IPS-NIHi11 (cell line): ENCODE results near the gene RAB30.

ENCODE experiments used
- DNase-seq: peaks from one replicate; pipeline ENCODE4 v3.0.0; 2012; ENCODE audit warnings: mixed read lengths, low spot score

Gene RAB30

DNA sequence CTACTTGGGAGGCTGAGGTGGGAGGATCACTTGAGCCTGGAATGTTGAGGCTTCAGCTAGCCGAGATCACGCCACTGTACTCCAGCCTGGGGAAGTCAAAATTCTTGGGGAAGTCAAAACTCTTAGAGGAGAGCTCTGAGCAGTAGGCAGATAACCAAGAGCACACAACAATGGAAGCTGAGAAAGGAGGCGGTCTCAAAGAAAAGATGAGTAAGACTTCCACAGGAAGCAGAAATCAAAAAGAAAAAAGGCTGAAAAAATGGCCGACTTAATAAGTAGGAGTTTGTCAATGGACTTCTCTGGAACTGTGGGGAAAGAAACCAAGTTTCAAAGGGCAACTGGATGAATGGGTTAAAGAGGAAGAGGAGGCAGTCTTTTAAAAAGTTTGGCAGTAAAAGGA is 32.1 kb downstream of the RAB30 start:
- no peak for DNase-seq

DNA sequence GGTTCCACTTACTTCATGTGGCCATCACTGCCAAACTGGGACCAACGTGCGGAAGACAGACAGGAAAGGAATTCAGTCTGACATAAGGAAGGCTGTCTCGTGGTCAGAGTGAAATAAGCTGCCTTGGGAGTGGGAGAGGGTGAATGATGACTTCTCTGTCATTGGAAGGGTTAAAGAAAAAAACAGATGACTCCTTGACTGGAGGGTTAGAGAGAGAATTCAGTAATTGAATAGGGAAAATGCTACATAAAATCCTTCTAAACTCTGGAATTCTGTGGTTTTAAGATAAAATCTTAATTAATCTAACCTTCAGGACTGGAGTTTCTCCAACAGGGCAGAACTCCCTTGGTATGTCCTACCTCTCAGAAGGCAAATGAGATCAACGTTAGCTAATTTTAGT is 33.8 kb downstream of the RAB30 start:
- DNase-seq, result no peak

DNA sequence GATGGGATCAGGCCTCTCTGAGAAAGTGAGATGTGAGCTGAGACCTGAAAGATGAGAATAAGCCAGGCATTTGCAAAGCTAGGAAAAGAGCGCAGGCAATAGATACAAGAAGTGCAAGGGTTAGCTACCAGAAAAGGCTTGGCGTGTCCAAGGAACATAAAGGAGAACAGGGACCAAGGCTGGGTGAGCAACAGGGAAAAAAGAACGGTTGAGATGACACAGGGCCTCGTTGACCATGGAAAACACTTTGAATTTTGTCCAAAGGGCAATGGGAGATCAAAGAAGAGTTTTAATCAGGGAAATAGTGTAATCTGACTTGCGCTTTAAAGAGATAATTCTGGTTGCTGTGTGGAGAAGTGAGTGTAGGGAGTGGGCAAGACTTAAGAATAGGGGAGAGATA is 35.0 kb downstream of the RAB30 start:
- no peak for DNase-seq

DNA sequence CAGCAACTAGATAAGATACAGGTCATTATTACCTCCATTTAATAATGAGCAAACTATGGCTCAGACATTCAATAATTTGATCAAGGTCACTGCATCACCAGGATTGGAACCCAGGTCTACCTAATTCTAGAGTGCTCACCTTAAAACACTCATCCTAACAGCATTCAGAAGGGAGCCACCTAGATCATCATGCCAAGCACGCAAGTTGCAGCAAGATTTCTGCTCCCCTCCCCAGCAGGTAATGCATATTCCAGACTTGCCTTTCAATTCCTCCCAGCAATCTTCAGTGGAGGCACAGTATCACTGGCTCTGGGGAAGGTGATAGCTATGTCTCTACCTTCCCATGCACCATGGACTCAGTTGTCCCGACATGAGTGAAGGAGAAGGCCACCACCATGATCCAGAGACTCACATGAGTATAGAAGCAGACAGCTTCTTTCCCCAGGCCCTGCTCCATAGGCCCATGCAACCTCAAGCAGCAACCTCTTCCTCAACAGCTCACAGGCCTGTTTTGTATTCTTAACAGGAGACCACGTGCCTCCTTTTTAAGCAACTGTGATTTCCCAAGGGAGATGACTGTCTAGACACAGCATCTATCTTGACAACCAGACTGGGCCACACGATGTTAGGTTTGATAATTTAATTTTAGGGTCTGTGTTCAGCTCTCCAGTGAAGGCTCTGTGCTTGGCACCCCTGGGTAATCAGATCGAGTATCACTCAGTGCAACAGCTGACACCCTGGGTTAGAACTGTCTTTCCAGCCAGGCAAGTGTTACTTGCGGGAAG is 36.4 kb downstream of the RAB30 start:
- no peak for DNase-seq

DNA sequence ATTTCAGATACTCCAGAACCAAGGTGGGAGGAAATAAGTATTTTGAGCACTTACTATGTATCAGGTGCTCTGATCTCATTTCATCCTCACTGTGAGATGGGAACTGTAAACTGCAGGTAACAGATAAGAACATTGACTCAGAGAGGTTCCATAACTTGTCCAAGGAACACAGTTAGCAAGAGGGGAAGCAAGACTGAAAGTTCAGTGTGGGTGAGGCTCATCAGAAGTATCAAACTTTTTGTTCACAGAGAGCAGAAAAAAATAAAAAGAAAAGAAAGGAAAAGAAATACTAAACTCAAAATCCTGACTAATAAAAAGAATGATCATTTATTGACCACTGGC is 37.1 kb downstream of the RAB30 start:
- DNase-seq, result no peak

DNA sequence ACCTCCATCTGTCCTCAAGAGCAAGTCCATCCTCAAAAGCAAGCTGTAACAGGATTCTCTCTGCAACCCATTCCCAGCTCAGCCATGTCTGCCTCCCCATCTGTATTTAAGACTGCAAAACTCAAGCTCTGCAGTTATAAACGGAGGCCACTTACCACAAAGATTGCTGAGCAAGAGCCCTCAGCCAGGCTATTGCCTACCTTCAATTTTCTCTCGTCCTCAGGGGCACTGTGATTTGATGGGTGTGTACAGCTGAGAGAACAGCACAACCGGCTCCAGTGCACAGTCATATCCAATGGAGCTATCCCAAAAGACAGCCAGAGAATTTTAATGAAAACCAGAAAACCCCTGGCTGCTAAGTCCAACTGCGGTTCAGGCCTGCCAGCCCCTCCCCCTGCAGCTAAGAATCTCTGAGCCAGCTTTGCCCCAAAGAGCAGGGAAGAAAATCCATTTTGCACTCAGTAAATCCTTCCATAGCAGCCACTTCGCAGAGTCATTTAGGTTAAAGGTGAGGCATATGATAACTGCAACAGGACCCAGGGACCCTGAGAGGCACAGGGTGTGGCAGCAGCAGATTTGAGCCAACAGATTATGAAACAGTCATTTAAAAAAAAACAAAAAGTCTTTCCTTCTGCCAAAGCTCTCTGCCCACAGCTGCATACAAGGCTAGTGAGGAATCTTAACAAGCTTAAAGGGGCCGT is 37.6 kb downstream of the RAB30 start:
- no peak for DNase-seq

DNA sequence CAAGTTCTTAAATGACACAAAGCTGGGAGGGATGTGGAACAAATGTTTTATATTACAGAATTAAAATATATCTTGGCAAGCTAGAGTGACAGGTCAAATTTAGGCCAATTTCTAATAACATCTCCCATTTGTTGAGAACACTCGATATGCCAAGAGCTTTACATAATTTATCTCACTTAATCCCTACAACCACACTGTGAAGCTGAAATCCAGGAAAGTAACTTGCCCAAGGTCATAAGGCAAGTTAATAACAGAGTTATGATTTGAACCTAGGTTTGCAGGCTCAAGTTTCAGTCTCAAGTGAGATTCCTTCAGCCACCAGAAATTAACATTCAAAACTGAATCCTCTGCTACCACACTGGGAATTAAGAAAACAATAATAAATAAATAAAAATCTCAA is 38.3 kb downstream of the RAB30 start:
- no peak for DNase-seq

DNA sequence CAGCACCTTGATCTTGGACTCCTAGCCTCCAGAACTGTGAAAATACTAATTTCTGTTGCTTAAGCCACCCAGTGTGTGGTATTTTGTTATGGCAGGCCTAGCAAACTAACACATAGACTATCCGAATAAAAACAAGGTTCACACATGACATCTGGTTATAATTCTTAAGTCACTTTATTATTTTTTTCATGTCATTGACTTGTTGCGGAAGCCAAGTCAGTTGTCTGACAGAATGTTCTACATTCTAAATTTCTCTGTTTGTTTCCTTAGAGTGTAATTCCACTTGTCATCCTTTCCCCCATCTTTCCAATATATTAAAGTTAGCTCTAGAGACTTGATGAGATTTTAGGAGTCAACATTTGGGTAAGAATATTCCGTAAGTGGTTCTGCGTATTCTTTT is 40.6 kb downstream of the RAB30 start:
- DNase-seq, result no peak

DNA sequence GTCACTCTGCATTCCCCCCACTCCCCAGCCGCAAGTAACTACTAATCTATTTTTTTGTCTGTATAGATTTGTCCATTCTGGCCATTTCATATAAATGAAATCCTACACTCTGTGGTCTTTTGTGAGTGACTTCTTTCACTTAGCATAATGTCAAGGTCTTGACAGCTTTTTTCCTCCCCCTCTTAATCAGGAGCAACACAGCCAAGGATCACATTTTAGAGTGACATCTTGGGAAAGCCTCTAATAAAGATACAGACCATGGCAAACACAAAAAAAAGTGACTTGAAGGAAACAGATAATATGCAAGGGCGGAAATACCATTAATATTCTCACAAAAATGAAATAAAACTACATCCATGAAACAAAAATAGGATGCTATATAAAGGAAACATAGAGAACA is 43.9 kb downstream of the RAB30 start:
- no peak for DNase-seq

DNA sequence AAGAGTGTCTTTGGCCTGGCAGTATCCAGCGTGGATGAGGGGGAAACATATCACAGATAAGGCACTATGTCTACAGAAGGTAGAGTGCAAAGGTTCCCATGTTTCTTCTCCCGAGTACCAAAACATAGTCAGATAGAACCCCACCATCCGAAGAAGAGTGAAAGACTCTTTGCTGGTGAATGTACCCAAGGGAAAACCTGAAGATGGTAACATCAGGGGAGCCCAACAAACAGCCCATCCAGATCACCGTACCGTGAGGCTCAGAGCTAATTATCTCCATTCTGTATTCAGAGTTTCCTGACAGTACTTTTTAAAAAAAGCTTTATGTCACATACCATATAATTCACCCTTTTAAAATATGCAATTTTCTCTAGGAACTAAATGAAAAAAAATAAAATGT is 44.4 kb downstream of the RAB30 start:
- no peak for DNase-seq

DNA sequence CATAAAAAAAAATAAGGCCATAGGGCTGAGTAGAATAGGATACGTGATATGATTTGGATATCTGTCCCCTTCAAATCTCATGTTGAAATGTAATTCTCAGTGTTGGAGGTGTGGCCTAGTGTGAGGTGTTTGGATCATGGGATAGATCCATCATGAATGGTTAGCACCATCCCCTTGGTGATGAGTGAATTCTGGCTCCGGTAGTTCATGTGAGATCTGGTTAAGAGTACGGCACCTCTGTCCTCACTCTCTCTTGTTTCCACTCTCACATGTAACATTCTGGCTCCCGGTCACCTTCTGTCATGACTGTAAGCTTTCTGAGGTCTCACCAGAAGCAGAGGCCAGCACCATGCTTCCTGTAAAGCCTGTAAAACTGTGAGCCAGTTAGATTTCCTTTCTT is 45.5 kb downstream of the RAB30 start:
- no peak for DNase-seq

DNA sequence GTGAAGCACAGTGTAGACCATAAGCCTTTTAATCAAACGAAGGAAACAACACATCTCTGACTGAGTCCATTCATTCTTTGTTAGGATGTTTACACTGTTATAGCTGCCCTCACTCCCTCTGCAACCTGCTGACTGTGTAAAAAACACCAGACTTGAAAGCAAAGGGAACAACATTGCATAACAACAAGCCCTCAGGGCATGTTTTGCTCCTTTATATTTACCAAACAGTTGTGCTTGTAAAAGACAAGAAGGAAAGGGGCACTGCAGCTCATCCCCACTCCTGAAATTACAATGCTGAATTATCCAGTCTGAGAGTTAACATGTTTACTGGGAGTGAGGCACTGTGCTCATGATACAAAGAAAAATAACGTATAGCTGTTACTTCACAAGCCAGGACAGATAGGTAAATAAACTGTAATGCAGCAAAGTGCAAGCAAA is 46.4 kb downstream of the RAB30 start:
- no peak for DNase-seq

DNA sequence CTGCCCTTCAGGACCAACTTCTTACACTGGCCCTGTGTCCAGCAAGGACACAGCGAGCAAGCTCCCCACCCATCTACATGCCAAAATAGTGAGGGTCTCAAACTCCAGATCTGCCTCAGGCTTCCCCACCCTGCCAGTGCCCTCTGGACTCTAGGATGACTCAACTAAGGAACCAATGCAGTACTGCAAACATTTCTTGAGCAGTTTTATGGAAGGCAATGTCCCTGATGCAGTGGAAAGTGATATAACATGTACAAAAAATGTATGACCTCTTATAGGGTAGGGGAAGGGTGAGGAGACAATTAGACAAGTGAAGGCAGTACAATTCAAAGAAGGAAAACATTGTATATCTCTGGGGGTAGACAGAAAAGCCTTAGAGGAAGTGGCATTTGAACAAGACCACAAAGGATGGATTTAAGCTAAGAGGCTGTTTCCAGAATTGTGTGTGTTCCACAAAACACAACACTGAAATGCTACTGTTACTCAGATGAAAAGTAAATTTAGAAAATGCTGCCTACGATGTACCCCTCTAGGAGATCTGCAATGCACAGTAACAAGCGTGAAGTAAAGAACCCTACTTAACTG is 47.3 kb downstream of the RAB30 start:
- no peak for DNase-seq

DNA sequence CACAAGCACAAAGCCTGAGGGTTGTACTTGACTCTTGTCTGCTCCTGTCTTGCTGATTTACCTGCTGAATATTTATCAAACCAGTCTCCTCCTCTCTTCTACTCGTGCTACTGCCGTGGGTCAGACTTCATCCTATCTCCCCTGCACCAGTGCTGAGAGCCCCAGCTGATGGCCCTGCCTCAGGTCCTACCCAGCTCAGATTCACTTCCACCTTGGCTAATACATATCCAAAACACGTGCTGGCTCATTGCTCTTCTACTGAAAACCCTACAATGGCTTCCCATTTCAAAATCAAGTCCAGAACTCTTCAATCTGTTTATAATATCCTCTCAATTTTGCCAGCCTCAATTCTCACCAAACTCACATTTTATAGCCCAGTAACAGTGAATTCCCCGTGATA is 48.3 kb downstream of the RAB30 start:
- no peak for DNase-seq

DNA sequence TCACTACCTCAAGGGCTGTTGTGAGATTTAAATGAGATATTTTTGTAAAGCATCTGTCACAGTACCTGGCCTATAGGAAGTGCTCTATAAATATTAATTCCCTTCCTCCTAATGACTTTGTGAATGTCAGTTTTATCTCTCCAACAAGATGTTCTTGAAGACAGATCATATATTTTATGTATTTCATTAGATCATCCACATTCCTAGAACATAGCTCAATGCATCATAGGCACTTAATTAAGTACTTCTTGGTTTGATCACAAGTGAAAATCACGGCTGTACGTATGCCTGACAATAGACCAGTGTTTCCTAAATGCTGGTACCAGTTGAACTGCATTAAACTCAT is 49.9 kb downstream of the RAB30 start:
- DNase-seq, result no peak

DNA sequence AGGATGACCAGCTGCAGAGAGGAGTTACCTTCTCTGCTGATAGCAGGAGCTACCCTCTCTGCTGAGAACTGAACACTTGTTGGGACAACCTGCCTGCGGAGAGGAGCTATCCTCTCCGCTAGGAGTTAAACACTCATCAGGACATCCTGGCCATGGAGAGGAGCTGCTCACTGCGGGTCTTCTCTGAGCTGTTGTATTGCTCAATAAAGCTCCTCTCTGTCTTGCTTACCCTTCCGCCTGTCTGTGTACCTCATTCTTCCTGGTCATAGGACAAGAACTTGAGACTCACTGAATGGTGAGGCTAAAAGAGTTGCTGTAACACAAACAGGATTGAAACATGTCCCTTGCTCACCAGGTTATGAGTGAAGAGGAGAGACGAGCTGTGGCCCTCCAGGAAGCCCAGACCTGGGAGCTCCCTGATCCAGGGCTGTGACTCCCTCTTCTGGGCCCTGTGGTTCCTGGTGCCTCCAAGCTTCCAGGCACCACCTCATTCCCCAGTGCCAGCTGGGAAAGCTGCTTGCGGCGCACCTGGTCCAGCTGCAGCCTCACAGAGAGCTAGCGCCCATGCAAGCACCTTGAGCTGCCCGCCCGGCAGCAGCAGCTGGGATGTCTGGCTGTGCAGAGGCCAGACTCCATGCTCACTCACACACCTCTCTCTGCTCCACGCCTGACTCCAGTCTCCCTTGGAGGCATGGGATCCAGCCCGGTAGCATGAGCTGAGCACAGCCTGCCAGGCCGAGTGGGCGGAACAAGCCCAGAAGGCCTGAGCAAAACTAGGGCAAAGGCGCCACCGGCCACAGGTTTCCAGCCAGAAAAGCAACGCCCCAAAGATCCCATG is 50.5 kb downstream of the RAB30 start:
- DNase-seq, result no peak

DNA sequence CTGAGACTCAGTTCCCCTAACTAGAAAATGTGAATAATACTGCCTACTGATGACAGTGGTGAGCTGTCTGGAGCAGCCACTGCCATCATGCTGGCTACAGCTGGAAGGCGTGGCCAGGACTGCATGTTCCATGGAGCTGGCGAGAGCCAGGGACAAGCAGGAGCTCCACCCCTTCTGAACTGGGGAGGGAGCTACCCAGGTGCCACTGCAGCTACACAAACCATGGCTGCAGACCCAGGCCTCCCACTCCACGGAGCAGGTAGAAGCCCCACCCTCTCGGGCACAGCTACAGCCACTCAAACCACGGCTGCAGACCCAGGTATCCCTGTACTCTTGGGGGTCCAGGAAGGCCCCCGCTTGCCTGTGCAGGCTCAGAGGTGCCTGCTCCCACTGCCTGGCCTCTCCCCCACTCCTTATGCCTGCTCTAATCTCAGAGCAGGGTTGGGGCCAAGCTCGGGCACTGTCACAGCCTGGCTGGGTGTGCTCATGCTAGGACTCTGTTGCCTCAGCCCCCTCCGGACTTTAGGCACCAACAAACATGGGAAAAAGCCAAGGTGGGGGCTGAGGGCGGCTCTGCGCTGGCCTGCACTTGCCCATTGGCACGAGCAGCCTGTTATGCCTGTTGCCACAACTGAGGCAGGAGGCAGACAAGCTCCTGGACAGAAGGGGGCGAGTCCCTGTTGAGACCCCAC is 51.7 kb downstream of the RAB30 start:
- DNase-seq, result no peak

DNA sequence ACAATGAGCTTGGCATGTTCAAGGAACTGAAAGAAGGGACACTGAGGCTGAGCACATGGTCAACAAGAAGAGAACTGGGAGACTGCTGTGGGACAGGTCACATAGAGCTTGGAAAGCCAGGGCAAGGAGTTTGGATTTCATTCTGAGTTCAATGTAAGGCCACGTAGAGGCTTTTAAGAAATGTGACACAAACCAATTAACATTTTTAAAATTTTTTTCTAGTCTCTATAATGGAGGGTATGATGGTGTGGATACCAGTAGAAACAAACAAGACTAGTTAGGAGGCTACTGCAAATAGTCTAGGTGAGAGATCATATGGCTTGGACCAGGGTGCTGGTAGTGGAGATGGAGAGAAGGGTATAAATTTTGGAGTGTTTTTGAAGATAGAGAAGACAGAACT is 56.7 kb downstream of the RAB30 start:
- DNase-seq, result no peak

DNA sequence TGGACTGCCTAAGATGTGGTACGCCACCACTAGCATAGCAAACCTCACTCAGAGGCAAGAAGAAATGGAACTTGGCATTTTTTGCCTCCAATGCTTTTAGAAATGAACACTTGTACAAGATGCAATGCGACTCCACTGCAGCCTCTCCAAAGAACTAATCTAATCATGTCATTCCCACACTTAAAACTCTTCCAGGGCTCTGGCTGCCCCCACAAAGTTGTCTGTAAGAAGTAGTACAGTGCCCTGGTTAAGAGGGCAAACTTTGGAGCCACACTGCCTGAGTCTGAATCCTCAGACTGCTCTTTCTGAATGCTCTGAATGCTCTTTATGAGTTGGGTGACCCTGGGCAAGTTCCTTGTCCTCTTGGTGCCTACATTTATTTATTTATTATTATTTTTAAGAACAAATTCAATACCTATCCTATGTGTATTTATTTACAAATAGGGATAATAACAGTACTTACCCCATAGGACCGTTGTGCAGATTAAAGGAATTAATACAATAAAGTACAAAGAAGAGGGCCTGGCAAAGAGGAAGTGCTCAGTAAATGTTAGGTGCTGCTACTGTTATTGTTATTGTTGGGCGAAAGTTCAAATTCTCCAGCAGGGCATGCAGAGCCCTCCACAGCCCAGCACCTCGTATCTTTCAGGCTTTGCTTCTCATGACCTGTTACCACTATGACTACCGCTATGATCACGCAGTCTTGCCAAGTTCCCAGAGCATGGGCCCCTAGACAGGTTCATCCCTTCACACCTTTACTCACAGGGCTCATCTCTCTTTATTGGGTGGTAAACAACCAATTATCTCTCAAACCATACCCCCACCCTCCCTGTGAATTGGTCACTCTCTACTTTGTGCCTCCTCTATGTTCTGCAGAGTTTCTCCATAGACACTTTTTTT is 59.3 kb downstream of the RAB30 start:
- DNase-seq, result no peak

DNA sequence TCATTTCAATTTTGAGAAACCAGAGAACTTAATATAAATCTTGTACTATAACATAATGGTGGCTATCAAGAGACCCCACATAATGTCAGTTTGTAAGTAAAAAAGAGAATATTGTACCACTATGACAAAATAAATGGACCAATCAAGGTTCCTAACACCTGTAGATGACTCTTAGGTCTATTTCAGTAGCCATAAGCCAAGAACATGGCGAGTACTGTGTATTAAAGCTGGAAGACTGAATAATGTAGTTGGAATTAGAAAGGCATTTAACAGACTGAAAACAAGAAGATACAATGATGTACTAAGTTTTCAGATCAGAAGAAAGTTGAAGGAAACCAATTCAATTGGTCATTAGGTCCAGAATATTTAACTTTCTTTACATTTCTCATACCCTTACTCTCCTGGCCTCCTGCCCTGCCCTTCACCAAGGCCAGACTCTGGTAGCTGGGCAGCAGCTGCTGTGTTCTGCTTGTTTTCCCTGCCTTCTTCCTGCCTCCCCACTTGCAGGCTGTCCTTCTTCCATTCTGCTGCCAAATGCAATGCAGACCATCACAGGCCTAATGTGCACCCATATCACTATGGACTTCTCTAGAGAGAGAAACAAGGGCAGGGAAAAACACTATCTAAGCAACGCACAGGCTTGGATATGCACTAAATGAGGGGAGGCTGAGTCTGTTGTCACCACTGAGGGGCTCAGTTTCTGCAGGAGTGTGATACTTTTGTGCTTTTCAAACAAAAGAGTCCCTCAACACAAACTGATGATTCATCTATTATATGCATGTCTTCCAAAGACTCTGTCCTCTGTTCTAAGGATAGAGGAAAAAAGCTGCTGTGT is 60.1 kb downstream of the RAB30 start:
- no peak for DNase-seq
